Epidermal melanocyte (primary cell): Measurements from ENCODE around the gene KIFBP.
A peak's percentile ranks its signal among the peaks of the same experiment; 100 is the strongest.
"Not testable (repeated sequence)": the region's sequence is repeated elsewhere in the genome, so short reads cannot be mapped to it uniquely, and the experiment has no call there.

Experiments
- DNase-seq: peaks from one replicate; pipeline ENCODE4 v3.0.0; 2011; ENCODE audit warnings: low spot score; ENCODE audit not compliant: insufficient read length

Gene KIFBP

DNA sequence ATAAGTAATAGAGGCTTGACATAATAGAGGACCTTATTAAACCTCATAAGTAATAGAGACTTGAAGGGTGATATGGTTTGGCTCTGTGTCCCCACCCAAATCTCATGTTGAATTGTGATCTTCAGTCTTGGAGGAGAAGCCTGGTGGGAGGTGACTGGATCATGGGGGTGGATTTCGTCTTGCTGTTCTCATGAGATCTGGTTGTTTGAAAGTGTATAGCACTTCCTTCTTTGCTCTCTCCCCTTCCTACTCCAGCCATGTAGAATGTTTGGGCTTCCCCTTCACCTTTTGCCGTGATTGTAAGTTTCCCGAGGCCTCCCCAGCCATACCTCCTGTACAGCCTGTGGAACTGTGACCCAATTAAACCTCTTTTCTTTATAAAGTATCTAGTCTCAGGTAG lies 8.6 kb downstream of the KIFBP start:
- DNase-seq: no peak

DNA sequence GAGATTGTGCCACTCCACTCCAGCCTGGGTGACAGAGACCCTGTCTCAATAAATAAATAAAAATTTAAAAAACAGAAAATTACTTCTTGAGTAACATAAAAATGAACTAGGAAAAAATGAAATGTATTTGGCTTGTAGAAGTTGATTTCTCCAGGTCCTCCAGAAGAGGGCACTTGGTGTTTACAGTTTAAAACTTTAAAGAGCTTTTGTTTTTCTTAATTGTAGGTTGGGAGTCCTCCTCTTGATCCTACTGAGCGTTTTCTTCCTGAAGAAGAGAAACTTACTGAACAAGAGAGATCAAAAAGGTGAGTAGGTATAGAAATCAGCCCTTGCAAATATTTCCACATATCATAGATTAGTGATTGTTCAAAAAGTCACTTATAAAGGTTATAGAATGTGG lies 16.2 kb downstream of the KIFBP start:
- peak; percentile 27 for DNase-seq

DNA sequence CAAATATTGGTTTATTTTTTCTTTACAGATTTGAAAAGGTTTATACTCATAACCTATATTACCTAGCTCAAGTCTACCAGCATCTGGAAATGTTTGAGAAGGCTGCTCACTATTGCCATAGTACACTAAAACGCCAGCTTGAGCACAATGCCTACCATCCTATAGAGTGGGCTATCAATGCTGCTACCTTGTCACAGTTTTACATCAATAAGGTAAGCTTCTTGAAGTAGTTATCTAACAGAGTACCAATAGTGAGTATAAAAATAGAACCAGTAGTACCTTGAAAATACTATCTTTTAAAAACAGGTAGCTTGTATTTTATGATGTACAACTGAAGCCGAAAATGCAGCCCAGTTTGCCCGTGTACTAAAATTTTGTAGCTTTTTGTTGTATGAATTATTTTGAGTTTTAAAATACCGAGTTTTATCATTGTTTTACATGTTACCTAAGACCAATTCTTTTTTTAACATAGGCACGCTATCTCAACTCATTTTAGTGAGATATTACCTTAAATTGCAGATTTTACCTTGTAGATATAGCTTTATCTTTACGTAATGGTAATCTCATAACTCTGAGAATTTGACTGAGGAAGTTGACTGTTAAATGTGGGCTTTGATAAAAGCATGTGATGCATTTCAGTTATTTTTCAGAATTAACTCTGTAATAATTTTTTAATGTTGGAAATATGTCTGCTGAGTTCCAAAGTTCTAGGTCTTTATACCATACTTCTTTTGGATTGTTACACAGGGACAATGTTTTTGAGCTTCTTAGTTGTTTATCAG lies 17.3 kb downstream of the KIFBP start:
- DNase-seq: no peak

DNA sequence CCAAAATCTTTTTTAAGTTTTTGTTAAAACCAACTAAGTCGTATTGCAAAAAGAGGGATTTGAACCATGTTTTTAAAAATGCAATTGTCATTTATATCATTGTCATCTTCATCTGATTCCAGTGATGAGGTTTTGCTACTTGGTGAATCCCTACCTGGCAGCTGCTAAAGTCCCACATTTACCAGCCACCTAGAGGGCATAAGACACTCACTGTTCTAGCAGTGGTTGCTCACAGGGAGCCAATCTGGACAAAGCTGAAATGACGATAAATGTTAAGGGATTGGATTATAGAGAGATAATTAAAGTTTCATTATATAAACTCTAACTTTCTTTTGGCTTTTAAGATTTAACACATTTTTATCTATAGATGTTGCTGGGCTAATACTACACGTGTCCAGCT lies 18.7 kb downstream of the KIFBP start:
- DNase-seq: no peak

DNA sequence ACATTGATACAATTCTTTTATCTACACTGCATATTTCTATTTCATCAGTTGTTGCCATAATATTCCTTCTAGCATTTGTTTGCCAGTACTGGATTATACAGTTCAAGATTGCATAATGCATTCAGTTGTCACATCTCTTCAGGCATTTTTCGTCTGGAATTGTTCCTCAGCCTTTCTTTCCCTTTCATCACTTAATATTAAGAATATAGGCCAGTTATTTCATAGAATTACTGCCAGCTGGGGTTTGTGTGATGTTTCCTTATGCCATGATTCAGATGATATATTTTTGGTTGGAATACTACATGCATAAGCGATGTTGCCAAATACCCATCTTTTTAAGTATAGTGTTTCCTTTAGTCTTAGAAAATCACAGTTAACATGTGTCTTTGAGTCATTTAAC lies 20.8 kb downstream of the KIFBP start:
- DNase-seq: no peak

DNA sequence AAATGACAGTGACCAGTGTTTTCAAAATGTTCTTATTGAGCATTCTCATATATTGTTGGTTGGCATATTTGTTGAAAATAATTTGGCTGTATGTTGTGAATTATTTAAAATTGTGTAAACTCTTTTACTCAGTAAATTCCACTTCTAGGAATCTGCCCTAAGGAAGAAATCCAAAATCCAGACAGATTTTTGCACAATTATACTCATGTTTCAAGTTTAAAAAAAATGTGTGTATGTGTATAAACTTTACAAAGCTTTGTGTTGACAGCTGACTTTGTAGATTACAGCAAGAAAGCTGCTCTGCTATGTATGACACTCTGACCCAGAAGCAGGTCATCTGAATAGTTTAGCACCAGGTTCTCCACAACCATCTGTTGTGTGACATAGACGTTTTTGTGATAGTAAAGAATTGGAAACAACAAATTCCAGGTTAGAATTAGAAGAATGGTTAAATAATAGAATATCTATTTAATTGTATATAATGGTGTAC lies 21.6 kb downstream of the KIFBP start:
- no peak for DNase-seq

DNA sequence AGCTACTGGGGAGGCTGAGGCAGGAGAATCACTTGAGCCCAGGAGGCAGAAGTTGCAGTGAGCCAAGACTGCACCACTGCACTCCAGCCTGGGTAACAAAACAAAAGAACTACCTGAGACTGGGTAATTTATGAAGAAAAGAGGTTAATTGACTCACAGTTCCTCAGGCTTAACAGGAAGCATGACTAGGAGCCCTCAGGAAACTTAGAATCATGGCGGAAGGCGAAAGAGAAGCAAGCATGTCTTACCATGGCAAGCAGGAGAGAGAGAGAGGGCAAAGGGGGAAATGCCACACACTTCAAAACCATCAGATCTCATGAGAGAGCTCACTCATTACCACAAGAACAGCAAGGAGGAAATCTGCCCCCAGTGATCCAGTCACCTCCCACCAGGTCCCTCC lies 24.2 kb downstream of the KIFBP start:
- not testable (repeated sequence) for DNase-seq

DNA sequence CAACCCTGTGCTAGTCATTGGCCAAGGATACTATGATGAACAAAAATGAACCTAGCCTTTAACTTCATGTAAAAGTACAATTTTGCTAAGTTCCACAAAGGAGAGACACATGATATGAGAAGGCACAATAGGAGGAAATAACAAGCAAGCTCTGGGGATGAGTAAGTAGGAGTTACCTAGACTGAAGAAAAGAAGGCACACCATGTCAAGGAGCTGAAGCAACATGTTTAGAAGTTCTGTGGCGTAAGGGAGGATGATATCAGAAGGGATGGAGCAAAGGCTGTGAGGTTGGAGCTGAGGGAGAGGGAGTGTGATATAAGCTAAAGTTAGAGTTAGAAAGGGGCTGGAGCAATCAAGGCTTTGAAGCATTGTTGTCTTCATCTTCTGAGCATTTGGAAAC lies 25.6 kb downstream of the KIFBP start:
- DNase-seq: no peak

DNA sequence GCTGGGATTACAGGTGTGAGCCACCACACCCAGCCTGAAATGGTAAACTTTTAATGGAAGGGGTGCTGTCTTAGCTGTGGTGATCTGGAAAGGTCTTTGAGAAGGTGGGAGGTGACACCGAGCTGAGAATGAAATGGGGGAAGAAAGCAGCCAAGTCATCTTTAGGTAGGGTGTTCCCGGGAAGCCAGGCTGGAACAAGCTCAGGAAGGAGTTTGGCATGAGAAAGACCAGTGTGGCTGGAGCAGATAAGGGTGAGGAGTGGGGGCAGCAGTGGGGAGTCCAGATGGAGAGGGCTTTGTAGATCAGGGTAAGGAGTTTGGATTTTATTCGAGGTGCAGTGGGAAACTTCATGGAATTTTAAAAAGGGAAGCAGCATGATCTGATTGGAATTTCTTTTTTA lies 30.0 kb downstream of the KIFBP start:
- no peak for DNase-seq

DNA sequence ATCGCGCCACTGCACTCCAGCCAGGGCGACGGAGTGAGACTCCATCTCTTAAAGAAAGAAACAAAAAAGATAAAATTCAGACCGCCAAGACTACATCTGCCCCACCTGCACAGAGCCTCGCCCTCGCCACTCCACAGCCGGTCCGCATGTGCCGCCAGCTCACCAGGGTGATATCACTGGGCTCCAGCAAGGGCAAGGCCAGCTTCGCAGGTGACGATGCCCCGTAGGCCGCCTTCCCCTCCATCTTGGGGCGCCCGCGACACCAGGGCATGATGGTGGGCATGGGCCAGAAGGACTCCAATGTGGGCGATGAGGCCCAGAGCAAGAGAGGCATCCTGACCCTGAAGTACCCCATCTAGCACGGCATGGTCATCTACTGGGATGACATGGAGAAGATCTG lies 34.0 kb downstream of the KIFBP start:
- DNase-seq: no peak

DNA sequence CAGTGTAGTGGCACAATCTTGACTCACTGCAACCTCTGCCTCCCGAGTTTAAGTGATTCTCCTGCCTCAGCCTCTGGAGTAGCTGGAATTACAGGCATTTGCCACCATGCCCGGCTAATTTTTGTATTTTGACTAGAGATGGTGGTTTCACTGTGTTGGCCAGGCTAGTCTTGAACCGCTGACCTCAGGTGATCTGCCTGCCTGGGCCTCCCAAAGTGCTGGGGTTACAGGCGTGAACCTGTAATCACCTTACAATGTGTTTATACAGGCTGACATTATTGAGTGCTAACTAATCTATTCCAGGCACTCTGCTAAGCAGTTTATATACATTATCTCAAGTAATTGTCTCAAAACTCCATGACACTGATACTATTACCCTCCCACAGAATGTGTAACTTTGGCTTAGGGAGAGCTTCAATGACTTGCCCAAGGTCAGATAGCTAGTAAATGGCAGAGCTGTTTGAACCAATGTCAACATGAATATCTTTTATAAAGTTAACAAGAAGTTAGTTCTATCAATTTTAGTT lies 36.8 kb downstream of the KIFBP start:
- no peak for DNase-seq

DNA sequence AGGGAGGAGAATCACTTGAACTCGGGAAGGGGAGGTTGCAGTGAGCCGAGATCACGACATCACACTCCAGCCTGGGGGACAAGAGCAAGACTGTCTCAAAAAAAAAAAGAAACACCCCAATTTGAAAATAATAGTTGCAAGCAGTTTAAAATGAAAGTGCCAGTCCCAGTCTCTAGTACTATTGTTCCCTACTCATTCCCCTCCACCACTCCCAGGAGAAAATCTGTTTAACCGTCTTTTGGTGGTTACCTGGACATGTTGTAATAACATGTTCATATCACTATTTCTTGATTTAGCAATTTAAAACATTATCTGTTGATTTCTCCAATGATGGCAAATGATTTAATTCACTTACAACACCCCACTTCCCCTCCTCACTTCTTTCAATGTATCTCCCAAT lies 44.7 kb downstream of the KIFBP start:
- DNase-seq: no peak

DNA sequence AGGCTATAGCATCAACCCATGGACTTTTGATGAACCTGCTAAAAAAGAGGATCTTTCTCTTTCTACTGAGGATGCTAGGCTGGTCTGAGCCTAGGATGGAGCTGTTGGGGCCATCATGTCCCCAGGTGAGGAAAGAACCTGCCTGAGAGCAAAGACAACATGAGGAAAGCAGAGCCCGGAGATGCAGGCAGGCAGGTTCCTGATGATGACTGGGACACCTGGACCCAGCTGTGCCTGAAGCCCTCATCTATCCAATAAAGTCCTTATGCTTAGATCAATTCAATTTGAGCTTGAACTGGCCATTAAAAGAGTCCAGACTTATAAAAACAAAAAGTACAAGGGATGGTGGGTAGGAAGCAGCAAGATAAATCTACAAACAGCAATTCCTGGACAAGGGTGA lies 48.9 kb downstream of the KIFBP start:
- no peak for DNase-seq

DNA sequence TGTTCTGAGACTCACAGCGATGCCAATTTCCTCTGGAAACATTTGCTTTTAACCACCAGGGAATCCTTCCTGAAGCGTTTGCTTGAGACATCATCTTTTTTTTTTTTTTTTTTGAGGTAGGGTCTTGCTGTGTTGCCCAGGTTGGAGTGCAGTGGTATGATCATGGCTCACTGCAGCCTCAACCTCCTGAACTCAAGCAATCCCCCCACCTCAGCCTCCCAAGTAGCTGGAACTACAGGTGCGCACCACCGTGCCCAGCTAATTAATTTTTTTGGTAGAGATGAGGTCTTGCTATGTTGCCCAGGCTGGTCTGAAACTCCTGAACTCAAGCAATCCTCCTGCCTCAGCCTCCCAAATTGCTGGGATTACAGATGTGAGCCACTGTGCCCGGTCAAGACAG lies 52.3 kb downstream of the KIFBP start:
- DNase-seq: not testable (repeated sequence)

DNA sequence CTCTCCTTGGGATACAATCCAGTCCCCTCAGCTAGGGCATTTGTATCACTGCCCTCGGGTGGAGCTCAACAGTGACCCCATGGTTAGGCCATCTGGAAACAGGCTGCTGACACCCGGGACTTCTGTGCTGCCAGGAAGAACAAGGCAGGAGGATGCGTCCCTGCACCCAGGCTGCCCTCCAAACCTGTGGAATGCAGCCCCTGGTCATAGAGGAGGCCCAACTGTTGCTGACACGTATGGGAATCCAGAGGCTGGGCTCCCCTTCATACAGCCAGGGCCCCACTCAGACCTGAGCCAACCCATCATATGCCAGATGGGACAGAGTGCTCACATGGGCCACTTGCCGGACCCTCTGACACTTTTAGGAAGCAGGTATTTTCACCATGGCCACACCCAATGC lies 53.8 kb downstream of the KIFBP start:
- DNase-seq: no peak

DNA sequence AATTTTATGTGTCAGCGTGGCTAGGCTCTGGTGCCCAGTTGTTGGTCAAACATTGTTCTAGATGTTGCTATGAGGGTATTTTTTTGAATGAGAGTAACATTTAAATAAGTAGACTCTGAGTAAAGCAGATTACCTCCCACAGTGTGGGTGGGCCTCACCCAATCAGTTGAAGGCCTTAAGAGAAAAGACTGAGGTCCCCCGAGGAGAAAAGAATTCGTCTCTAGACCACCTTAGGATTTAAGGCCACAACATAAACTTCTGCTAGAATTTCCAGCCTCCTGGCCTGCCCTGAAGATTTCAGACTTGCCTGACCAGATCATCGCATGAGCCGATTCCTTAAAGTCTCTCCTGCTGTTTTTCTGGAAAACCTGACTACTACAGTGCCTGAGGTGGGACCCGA lies 54.2 kb downstream of the KIFBP start:
- DNase-seq: no peak

DNA sequence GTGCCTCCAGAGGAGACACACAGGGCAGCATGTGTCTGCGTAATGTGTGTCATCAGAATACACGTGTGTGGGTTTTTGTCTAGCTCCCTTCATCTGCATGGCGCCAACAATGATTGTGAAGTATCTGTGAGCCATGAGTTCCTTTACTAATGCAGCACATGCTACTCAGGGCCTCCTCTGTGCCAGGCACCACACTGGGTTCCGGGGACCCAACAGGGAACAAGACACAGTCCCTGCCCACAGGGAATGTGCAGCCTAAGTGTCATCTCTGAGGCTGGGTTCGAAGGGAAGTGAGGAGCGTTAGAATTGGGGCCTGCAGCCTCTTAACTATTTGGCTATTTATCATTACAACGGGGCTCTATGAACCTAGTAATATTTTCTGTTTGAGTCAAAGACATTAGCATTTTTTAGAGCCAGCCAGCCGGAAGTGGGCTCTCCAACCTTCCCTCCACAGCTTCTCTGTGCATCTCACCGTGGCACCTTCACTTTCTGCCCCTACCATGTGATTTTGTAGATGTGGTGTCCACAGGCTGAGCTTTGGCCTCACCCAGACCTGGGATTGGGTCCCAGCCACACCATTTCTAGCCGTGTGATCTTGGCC lies 55.4 kb downstream of the KIFBP start:
- DNase-seq: no peak

DNA sequence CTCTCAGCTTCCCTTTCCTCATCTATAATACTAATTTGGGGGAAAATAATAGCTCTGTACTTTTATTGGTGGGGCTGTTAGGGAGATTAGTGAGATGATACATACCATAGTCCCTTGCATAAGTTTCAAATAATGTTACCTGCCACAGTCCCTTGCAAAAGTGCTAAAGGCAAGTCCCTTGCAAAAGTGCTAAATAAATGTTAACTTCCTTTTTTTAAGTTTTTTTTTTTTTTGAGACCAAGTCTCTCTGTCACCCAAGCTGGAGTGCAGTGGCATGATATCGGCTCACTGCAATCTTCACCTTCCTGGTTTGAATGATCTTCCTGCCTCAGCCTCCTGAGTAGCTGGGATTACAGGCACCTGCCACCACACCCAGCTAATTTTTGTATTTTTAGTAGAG lies 55.9 kb downstream of the KIFBP start:
- DNase-seq: no peak

DNA sequence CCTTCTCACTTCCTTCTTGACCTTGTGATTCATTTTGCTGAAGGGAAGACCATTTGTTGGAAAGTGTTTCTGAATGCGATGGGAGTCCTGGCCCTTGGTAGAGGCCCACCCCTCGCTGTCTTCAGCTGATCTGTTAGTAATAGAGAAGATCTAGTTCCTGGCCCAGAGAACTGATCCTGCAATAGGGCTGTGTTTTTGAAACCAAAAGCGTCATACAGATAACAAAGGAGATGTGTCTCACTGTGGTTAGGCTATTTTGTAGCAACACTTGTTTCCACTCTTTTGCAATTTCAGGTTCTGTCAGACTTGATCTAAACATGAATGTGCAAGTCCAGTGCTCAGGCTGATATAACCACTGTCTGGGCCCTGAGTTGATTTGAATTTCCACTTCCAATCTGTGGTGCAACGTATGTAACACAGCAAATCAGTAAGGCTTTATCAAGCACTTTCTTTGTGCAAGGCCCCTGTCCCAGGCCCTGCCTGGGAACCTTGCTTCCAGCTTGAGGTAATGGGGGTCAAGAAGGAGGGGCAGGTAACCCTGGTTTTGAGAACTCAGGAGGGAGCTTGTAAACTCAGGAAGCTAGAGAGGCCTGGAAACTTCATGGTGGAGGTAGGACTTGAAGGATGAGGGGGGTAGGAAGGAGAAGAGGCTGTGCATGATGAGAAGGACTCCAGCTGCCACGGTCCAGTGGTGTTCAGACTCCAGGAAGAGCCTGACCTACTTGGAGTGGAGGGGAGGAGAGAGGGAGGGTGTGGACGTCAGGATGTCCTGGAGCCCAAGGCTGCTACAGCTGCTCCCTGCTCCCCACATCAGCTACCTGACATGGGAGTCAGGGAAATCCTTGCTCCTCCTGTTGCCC lies 57.1 kb downstream of the KIFBP start:
- DNase-seq: no peak

DNA sequence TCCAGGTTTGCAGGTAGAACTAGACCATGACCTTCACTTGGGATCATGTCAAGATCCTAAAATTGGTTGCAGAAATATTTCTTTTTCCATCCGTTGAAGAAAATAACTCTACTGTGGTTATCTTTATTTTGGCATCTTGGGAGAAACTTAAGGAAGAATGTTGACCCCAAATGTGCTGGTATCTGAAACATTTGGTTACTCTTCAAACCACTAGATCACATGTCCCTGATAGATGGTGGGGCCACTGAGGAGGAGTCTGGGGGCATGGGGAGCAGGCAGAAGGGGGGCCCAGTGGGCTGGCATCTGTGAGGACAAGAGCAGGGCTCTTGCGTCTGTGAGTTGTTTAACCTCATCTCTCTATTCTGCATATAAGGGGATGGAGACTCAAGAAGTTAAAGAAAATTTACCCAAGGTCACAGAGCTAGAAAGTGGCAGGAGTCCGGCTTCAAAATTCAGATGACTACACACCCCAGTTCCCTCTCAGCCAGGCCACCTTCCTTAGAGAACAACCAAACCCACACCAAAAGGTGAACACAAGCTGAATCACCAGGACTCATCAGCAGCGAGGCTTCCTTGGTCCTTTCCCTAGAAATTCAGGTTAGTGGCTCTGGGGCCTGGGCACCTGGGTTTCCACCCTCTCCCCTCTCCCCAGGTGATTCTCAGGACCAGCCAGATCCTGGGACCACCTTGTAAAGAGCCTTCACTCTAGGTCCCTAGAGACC lies 58.7 kb downstream of the KIFBP start:
- no peak for DNase-seq

DNA sequence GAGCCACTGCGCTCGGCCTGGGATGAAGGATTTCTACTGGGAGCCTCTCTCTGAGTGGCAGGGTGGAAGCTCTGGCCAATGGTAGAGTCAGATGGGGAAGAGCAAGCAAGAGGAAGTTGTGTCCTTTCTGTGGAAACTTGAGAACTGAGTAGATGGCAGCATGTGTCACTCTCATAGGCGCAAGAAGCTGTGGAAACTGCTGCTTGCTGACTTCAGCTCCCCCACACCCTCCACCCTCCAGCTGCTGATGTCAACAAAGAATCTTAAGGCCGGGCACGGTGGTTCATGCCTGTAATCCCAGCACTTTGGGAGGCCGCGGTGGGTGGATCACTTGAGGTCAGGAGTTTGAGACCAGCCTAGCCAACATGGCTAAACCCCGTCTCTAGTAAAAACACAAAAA lies 59.5 kb downstream of the KIFBP start:
- no peak for DNase-seq
